Stimulated activated CD8-positive, alpha-beta memory T cell treated with anti-CD3 and anti-CD28 coated beads, Interleukin-2, amount 100 ng/mL, for 1 hour (primary cell): ENCODE results near the gene LRRC8E.

Experiments
- DNase-seq, 2 donors: peaks; one replicate each; pipeline ENCODE4 v3.0.0-alpha.2; 2020; ENCODE audit warnings: low read depth in 2 of 2

The LRRC8E gene

GRCh38 chr19:7888145-7888825 is at the start of gene LRRC8E:
Gene LRRC8E, plus strand, starts transcription at chr19:7888510. Its CDS starts 7,094 bp downstream, at chr19:7895604.
- DNase-seq = no peak

GRCh38 chr19:7839476-7839875 is 48.8 kb upstream of the LRRC8E start:
- no peak for DNase-seq

DNA sequence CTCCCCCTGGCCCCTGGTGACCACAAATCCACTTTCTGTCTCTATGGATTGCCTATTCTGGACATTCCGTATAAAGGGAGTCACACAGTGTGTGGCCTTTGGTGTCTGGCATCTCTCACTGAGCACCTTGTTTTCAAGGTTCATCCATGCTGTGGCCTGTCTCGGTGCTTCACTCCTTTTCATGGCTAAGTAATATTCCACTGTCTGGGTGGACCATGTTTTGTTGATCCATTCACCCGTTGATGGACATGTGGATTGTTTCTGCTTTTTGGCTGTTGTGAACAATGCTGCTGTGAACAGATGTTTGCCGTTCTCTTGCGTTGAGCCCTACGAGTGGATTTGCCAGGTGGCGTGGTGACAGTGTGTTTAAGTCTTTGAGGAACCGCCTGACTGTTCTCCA is 47.7 kb upstream of the LRRC8E start:
- no peak for DNase-seq

DNA sequence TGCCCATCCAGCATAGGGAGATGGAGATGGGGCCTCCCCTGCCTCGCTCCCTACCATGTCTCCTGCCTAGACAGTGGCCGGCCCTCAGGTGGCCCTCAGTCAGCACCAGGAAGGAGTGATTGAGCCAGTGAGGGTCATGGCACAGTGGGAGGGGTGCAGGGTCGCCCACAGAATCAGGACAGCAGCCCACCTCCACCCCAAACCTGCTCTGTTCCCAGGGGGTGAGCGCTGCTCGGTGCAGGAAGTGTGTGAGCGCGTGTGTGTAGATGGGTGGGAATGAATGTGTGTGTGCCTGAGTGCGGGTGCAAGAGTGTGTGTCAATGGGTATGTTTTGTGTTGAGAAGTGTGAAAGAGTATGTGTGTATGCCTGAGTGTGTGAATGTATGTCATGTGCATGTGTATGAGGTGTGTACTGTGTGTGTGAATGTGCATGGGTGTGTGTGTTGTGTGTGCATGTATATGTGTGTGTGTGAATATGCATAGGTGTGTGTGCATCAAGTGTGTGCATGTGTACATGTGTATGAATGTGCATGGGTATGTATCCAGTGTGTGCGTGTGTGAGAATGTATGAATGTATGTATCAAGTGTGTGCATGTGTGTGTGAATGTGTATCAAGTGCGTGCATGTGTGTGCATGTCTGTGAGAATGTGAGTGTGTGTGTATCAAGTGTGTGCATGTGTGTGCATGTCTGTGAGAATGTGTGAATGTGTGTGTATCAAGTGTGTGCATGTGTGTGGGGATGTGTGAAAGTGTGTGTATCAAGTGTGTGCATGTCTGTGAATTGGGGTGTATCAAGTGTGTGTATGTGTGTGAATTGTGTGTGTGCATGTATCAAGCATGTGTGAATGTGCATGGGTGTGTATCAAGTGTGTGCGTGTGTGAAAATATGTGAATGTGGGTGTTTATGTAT is 46.3 kb upstream of the LRRC8E start:
- DNase-seq = no peak

DNA sequence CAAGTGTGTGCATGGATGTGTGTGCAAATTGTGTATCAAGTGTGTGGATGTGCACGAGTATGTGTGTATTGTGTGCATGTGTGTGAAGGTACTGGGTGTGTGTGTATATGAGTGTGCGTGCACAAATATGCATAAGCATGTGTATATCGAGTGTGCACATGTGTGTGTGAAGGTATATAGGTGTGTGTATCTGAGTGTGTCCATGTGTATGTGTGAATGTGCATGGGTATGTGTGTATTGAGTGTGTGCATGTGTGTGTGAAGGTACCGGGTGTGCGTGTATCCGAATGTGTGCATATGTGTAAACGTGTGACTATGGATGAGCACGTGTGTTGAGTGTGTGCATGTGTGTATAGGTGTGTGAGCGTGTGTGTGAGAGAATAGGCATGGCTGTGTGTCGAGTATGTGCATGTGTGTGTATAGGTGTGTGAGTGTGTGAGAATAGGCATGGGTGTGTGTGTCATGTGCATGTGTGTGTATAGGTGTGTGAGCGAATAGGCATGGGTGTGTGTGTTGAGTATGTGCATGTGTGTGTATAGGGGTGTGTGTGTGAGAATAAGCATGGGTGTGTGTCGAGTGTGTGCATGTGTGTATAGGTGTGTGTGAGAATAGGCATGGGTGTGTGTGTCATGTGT is 45.5 kb upstream of the LRRC8E start:
- no peak for DNase-seq

DNA sequence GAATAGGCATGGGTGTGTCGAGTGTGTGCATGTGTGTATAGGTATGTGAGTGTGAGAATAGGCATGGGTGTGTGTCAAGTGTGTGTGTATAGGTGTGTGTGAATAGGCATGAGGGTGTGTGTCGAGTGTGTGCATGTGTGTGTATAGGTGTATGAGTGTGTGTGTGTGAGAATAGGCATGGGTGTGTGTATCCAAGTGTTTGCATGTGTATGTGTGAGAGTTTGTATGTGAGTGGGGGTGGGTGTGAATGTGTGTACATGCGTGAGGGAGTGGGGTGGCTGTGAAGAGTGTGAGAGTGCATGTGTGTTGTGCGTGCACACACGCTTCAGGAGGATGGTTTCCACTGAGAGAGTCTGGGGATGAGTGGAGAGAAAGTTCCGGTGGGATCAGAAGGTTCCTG is 44.8 kb upstream of the LRRC8E start:
- no peak for DNase-seq

GRCh38 chr19:7844405-7844804 is 43.9 kb upstream of the LRRC8E start:
- no peak for DNase-seq

DNA sequence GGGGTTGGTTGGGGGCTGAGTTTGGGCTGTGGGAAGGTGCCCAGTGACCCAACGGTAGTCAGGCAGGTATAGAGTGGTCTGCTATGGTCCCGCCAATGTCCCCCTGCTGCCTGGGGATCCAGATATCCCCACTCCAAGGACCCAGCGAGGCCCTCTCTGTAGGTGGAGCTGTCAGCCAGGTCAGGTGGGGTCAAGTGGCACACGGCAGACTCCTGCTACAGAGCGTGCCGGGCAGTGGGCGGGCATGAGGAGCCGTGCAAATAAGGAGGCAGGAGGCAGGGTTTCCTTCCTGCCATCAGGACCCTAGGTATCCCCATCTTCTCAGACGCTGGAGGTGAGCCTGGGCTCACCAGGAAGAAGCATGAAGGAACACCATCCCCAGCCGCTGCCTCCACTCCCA is 43.4 kb upstream of the LRRC8E start:
- DNase-seq = no peak

DNA sequence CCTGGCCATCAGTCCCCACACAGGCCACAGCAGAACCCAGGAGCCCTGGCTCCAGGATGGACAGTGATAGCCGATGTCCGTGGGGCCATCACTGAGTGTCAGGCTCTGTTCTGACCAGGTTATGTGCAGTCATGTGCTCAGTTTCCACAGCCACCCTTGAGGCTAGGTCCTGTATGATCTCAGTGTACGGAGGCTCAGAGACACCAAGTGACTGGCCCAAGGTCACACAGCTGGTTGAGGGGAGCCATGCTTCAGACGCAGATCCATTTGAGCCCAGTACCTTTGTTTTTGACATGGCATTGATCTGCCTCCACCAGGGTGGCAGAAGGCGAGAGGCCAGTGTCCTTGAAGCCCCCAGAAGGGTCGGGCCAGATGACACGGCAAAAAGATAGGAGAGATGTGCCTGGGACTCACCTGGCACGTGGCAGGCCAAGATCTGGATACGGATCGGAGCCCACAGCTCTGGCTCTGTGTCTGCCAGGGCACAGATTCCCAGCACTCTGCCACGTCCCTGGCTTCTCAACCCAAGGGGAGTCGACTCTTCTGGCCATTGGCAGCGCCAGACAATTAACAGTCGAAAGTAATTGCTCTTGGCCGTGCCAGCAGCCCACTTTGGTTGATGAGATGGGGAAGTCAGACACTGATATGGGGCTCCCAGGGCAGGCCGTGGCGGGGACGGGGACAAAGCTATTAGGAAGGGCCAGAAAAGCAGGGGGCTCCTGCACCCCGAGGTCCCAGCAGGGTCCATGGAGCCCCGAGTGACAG is 42.7 kb upstream of the LRRC8E start:
- DNase-seq = no peak

DNA sequence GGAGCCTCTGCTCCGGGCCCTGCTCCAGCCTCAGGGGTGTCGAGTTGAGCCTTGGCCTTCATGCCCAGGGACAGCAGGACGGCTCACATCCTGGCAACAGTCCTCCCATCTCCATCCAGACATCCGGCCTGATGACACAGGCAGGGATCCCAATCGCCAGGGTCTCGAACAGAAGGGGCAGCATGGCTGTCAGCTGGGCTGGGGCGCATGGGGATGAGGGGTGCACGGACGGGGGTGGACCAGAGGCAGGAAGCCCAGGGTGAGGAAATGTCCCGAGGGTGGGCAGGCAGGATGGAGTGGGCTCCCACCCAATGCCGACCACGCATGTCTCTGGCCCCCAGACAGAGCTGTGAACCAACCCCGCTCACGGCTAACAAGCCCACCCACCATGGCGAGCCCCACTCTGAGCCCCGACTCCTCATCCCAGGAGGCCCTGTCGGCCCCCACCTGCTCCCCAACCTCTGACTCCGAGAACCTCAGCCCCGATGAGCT is 42.1 kb upstream of the LRRC8E start:
- no peak for DNase-seq

DNA sequence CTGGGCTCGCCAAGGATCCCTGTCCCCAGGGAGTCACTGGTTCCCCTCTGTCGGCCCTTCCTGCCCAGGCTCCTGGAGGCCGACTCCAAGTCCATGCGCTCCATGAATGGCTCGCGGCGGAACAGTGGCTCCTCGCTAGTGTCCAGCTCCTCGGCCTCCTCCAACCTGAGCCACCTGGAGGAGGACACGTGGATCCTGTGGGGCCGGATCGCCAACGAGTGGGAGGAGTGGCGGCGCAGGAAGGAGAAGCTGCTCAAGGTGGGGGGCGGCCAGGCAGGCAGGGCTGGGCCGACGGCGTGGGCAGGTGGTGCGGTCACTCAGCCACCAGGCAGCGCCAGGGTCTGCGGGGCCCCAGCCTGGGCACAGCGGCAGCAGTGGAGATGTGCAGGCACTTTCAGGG is 40.6 kb upstream of the LRRC8E start:
- no peak for DNase-seq

DNA sequence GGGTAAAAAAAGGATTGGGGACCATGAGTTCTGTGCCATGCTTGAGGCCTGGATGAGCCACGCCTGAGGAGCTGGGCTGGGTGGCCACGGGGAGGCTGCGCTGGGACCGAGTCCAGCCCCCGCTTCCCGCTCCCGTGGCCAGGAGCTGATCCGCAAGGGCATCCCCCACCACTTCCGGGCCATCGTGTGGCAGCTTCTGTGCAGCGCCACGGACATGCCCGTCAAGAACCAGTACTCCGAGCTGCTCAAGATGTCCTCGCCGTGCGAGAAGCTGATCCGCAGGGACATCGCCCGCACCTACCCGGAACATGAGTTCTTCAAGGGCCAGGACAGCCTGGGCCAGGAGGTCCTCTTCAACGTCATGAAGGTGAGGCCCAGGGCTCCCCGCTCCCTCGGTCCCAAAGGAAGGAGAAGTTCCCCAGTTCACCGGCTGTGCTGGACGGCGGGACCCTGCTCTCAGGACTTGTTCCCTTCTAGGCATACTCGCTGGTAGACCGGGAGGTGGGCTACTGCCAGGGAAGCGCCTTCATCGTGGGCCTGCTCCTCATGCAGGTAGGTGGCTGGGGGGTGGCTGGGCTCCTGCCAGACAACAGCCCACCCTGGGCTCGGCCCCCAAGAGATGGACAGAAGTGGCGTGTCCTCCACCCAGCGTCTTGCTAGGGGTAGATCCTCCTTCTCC is 39.4 kb upstream of the LRRC8E start:
- DNase-seq = no peak

DNA sequence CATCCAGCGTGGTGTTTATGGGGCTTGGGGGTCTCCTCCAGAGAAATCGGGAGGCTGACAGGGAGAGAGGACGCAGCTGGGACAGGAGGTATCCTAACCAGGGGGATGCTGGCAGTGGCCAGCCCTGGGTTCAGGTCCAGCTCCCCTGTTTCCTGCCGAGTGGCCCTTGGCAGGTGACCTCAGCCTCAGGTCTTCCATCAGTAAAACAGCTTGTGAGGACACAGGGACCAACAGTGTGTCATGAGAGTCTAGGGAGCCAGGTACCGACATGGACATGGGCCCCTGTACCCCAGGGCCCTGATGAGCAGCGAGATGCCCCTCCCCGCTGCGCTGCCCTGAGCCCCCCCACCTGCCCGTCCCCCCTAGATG is 38.7 kb upstream of the LRRC8E start:
- DNase-seq = no peak

GRCh38 chr19:7850000-7850813 is 38.1 kb upstream of the LRRC8E start:
- no peak for DNase-seq

DNA sequence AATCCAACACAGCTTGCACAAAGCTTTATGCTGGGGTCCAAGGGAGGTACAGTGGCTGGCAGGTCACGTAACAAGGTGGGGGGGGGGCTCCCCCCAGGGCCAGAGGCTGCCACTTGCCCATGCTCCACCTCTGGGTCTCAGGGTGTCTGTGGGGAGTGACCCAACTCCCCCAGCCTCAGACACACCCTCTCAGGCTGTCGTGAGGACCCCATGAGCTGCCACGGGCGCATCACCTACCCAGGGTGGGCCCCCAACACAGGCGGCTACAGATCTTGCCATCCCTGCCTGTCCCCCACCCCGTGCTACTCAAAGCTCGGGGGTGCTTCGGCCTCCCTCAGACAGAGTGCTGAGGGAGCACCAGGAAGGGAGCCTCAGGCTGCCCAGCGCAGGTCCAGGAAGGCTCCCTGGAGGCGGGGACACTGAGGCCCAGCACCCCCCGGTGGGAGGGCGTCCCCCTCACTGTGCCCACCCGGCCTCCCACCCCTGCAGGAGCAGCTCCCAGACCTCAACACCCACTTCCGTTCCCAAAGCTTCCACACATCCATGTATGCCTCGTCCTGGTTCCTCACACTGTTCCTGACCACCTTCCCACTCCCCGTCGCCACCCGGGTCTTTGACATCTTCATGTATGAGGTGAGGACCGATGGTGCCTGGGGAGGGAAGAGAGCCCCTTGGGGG is 37.2 kb upstream of the LRRC8E start:
- no peak for DNase-seq

DNA sequence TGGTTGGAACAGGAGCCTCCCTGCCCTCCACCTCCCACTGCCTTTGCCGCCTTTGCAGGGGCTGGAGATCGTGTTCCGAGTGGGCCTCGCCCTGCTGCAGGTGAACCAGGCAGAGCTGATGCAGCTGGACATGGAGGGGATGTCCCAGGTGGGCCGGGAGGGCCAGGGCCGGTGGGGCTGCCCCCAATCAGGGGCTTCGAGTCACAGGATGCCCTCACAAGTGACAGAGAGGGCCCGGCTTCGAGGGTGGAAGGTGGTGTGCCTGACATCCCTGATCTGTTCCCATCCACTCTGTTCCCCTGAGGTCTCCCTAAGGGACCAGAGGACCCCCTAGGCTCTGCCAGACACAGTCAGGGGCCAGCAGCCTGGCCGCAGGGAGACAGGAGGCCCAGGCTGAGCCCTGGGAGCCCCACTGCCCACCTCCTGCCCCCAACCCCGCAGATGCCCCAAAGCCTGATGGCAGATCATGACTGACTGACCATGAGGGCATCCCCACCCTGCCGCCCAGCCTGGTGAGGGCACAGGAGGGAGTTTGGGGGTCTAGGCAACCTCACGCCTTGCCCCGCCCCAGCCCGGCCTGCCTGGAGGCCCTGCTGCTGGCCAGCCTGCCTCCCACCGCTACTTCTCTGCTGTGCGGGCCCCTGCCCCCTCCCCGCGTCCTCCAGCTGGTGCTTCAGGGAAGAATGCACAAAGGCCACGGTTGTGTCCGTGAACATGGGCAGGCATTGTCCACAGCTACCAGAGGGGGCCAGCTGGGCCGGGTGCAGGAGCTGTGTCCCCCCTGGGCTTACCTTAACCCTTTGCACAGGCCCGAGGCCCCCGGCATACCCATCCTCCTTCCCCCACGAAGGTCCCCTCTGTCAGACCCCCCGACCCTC is 36.4 kb upstream of the LRRC8E start:
- DNase-seq = no peak

DNA sequence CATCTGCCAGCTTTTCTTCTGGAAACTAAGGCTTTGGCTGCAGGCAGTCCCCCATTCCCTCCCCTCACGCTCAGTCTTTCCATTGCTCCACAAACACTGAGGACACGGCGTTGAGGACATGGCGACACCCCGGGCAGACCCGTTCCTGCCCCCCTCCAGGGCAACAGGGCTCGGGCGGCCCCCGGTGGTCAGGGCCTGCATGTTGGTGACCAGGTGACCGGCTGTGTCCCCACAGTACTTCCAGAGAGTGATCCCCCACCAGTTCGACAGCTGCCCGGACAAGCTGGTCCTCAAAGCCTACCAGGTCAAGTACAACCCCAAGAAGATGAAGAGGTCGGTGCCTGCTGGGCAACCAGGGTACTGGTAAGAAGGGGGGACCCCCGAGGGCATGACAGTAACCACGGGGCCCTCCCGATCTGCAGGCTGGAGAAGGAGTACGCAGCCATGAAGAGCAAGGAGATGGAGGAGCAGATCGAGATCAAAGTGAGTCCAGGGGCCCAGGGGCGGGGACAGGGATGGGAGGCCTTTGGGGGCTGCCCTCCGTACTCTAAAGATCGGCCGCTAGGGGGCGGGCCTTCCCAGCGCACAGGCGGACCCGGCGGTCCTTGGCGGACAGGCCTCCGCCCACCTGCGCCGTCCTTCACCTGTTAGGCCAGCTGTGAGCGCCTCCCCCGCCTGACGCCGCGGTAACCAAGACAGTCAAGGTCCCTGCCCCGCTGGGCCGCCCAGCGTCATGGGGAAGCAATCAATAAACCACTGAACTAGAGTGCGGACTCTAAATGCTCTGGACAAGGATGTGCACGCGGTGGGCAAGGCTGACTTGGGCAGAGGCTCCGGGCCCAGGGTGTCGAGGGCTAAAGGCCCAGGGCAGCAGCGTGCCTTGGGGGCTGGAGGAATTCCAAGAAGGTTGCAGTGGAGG is 35.2 kb upstream of the LRRC8E start:
- peak; percentile 34 to 46 for DNase-seq

- no peak for DNase-seq
Observed at GRCh38 chr19:7853770-7854128, 34.6 kb upstream of the LRRC8E start.
